GM21423 (cell line): ENCODE results near the gene MYL4.
"Not testable (repeated sequence)": the region's sequence is repeated elsewhere in the genome, so short reads cannot be mapped to it uniquely, and the experiment has no call there.

ENCODE experiments used
- ATAC-seq: cut with Tn5 transposase; IDR thresholded peaks from one replicate; pipeline ENCODE4 v1.9.1; 2021; ENCODE audit warnings: mild to moderate bottlenecking, moderate library complexity; ENCODE audit not compliant: unreplicated experiment

The MYL4 gene

DNA sequence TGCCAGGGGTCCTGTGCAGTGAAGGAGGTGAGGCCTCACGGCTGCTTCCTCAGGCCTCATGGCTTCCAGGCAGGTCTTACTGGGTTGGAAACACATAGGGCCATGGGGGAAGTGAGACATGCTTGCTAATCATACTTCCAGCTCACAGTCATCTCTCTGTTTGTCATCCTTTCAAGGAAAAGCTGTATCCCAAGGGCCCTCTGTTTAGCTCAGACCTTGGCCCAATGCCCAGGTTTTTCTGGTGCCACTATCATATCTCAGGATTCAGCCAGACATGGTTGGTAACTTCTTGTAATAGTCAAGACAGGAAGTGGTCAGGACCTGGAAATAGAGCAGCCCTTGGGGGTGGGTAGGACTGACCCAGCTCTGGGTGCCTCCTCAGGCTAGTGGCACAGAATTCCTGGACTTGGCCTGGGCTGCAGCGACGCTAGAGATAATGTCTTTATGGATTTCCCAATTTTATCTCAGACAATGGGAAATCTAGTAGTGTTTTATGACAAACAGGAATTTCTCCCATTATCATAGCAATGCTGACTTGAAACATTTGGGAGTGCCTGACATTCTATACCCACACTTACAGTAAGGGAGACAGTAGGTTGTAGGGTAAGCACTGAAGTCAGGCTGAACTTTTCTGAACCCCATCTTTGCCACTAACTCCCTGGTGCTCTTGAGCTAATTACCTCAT is 31.0 kb downstream of the MYL4 start:
- ATAC-seq = no peak

DNA sequence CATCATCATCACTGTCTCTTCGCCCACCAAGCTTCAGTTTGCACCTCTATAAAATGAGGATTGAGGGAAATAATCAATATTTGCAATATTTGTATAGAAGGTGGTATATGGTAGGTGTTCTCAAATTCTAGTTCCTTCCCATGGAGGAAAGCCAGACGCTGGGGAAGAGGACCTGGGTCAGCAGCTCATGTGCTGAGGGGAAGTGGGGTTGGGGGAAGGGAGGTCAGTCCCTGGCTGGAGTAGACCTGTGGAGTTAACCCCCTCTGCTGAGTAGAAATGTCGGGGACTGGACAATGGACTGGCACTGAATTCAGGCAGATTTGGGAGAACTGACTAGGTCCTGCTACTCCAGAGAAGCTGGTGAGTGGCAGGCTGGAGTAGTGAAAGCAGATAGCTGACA is 31.7 kb downstream of the MYL4 start:
- ATAC-seq = no peak

DNA sequence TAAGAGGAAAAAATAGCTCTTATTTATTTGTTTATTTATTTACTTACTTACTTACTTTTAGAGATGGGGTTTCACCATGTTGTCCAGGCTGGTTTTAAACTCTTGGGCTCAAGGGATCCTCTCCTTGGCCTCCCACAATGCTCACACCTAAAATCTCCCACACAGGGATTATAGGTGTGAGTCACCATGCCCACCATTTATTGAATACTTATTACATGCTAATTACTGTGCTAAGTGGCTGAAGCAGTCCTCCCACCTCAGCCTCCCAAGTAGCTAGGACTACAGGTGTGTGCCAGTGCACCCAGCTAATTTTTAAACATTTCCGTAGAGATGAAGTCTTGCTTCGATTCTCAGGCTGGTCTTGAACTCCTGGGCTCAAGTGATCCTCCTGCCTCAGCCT is 33.5 kb downstream of the MYL4 start:
- ATAC-seq = no peak

DNA sequence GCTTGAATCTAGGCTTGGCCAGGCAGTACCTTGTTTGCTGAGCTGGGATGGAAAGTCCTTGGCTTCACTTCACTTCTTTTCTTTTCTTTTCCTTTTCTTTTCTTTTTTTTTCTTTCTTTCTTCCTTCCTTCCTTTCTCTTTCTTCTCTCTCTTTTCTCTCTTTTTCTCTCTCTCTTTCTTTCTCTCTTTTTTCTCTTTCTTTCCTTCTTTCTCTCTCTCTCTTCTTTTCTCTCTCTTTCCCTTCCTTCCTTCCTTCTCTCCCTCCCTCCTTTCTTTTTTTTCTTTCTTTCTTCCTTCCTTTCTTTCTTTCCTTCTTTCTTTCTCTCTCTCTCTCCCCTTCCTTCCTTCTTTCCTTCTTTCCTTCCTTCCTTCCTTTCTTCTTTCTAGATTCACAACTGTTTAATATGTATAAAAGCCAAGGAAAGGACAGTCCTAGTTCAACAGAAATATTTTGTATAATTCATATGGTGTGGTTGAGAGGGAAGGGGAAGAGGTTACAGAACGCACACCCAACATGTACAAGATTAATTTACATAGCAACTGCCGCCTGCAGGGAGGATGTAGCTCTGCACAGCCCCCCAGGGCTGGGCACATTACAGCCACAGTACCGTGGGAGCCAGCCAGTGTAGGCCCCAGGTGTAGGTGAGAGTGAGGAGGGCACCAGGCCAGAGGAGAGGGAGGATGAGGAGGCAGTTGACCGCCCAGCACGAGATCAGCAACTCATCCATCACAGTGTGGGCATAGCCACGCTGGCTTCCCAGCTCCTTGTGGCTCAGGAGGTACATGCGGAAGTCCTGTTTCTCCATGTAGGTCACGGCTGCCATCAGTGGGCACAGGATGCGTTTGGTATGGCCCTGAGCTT is 34.8 kb downstream of the MYL4 start:
- no peak for ATAC-seq

DNA sequence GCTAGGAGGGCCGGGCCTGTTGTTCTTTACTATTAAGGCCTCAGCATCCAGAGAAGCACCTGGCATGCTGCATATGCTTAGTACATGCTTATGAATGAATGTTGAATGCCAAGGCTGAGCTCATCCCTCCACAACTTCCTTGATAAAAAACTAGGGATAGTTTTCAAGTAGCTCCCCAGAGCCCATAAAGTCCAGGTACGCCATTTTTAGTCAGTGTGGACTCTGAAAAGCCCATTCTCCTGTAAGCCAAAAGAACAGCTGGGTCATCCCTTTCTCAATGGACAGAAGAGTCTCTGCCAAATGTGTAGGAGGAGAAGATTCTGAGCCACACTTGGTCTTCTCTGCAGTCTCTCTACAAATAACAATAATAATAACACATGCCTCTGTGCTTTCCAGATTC is 35.5 kb downstream of the MYL4 start:
- no peak for ATAC-seq

DNA sequence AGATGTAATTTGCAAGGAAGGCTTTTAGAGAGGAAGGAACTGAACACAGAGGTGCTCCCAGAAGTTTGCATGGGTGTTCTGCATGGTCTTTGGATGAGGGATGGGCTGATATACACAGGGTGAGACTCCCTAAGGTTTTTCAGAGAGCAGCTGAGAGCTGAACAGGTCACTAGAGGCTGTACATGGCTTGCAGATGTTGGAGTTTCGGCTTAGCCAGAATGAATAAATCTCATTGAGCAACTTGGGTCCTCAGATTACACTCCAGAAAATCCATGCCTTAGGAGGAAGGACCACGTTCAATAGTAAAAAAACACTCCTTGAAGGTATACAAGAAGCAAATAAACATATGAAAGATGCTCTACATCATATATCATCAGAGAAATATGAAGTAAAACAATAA is 37.0 kb downstream of the MYL4 start:
- no peak for ATAC-seq

DNA sequence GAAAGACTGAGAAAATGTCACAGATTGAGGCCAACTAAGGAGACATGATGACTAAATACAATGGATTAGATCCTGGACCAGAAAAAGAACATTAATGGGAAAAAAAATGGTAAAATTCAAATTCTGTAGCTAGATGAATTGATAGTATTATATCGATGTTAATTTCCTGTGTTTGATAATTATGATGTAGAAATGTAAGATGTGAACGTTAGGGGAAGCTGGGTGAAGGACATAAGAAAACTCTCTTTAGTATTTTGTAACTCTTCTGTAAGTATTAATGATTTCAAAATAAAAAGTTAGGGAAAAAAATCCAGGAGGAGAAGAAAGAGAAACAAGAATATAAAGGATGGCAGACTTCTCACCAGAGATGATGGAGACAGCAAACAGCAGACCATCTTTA is 41.7 kb downstream of the MYL4 start:
- no peak for ATAC-seq

DNA sequence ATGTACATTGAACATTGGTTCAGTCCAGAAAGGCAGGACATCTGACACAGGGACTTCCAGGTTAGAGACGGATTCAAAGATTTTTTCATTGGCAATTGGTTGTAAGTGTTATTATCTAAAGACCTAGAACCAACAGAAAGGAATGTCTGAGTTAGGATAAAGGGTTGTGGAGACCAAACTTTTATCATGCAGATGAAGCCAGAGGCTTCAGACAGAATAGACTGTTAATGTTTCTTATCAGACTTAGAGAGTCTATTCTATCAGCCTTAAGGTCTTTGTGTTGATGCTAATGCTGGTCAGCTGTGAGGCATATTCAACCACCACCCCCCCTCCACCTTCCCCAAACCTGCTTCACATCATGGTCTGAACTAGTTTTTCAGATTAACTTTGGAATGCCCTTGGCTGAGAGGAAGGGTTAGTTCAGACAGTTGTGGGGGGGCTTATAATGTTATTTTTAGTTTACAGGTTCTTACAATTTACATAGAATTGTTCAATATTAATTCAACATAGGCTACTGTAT is 42.3 kb downstream of the MYL4 start:
- ATAC-seq = no peak

DNA sequence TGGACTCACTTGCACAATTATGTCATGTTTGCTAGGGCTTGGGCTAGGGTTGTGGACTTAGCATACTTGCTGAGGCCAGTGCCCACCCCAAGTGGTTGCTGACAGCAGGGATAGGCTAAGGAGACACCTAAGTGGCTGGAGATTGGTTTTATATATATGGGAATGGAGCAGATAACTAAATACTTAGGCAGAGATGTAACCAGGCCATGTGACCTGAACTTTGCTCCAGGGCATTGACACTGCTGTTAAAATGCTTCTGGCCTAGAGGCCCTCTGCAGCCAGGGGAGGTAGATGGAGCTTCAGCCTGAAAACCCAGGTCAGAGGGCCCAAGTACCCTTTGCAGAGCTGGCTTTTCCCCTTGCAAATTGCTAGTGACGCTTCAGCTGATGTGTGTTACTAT is 43.1 kb downstream of the MYL4 start:
- ATAC-seq = no peak

DNA sequence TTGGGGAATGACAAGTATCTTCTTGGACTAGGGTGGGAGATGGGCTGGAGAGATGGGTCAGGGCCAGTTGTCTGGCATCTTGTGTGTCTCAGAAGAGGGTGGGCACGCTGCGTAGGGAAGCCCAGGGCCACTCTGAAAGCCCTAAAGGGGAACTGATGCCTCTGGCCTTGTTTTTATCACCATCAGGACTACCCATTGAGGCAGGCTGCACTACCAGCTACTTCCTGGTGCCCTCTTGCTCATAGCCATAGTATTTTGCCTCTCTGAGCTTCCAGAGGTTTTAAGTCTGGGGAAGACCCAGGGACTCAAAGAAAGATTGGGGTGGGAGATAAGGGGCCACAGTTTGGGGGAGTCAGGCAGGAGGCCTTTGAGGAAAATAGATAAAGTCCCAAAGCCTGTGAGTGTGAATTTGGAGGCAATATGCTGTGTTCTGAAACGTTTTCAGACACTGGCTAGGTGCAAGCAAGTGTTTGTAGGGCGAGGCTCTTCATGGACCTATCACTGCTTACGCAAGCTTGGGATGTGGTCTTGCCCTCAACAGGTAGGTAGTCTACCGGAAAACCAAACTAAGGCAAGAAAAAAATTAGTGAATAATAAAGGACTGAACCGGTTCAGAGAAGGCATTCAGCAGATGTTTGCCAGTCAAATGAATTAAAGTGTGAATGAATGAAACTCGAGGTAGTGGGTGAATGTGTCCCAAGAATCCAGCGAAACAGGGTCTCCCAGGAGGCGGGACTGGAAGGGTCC is 43.8 kb downstream of the MYL4 start:
- ATAC-seq = no peak

DNA sequence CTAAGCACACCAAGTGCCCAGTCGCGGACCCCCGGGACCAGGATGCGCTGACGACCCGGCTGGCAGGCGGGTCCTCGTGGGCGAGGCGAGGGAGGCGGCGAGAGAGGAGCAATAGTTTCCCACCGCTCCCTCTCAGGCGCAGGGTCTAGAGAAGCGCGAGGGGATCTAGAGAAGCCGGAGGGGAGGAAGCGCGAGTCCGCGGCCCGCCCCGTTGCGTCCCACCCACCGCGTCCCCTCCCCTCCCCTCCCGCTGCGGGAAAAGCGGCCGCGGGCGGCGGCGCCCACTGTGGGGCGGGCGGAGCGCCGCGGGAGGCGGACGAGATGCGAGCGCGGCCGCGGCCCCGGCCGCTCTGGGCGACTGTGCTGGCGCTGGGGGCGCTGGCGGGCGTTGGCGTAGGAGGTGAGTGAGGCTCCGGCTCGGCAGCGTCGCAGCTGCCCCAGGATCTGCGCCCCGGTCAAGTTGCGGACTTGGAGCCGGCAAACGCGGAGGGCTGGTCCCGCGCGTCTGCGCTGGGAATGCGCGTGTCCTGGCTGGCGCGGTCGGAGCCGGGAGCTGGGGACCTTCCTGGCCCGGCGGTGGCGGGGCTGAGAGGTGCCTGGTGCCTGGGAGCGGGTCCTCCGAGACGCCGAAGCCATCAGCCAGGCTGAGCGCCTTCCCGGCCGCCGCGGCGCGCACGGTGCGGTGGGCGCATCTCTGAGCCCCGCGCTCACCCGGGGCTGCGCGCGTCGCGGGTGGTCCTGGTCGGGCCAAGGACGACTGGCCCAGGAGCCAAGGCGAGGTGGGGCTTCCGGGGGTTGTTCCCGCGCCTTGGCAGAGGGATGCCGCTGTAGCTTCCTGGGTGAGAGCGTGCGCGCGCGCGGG is 44.6 kb downstream of the MYL4 start, which contains the start of gene ITGB3:
Gene ITGB3 (plus strand): TSS at position 287 of the 862 bp plus-strand sequence. CDS start 35 bp downstream, at position 322.
- ATAC-seq = peak; percentile 72

DNA sequence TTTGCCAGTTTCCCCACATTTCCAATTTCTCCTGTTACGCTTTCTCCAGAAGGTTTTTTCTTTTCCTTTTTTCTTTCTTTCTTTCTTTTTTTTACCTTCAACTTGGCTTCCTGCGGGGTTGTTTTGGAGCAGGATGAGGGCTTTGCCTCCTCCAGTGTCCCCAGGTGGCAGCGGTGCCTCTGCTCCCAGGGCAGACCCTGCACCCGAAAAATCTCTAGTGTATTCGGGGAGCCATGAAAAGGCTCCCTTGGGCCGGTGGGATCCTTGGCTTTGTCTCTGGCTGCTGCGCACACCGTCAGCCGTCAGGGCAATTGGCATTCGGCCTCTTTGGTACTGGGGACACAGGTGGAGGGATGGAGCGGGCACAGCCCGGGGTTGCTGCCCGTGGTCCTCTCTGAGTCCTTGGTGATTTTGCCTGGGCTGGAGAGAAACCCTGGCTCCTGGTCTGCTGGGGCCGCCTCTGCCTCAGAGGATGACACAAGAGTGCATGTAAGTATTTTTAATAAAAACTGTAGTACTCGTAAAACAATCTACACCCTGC is 45.3 kb downstream of the MYL4 start:
- ATAC-seq = no peak

DNA sequence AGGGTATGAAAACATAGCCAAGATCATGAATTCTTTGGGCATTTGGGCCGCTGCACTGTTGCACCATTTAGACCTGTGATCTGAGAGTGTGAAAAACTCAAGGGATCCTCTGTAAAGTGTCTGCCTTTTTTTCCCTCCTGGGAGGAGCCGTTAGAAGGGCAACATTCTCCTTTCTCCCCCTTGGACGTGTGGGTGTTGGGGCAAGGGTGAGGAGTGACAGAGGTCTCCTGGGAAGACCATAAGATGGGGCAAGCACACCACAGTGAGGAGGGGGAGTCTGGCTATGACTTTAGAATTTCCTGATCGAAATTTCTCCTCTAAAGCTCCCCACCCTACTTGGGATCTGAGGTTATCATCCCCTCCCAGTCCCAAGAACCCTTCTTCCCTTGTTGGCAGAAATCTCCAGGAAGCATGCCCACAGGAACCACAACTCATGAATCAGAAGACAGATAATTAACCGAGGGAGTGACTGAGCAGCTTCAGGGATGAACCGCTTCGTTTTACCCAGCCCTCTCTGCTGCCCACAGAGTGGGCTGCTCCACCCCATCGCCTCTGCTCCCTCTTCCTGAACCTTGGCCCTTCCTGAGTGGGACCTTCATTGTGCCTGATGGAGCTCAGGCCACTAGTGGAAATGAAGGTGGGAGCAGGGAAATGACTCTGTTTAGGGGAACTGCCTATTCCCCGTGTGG is 48.6 kb downstream of the MYL4 start:
- no peak for ATAC-seq

DNA sequence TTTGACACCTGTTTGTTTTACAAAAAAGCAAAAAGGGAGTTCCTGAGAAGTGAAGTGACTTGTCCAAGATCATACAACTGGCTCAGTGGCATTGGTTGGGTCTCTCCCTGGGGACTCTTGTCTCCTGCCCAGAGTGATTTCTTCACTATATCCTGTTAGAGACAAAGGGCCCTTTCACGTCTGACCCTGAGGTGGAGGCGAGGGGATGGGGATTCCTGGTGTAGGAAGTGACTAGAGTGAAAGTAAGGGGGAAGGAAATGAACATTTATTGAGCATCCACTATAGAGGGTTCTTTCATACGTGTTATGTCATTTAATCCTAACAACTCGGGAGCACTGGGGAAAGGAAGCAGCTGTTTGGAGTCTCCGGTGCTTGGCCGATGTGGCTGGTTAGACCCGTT is 53.4 kb downstream of the MYL4 start:
- ATAC-seq = no peak

DNA sequence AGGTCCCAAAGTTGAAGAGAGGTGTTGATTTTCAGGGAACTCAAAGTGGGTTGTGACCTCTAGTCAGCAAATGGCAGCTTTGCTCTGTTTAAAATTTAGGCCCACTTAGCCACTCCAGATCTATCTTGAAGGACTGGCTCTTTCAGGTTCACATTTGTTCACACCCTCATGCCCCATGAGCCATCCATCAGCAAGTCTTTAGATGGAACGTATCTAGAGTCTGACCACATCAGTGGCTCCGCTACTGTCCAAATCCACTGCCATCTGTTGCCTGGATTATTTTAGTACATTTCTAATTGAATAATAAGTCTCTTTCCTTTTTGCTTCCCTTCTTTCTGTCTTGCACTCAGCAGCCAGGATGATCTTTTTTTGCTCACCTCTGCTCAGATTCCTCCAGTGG is 55.0 kb downstream of the MYL4 start:
- no peak for ATAC-seq

DNA sequence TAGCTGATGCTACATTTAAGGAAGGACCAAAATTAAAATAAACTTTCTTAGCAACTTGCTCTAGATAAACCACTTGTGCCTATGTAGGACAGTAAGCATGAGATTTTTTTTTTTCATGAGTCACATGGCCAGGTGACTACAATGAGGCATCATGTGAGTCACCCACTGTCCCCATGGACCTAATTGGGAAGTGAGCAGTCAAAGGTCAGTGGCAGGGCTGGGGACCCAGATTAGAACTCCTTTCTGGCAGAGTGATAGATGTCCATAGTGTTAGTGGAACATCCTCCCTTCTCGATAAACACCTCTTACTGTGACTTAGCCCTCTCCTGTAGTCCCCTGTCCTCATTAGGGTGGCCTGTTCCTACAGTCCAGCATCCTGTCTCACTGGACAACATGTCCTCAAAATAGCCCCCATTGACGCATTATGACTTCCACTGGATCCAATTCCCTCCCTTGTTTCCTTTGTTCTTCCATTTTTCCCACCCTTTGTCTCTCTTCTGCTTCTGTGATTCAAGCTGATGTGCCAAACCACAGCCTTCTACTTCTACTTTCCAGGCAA is 56.9 kb downstream of the MYL4 start:
- no peak for ATAC-seq

DNA sequence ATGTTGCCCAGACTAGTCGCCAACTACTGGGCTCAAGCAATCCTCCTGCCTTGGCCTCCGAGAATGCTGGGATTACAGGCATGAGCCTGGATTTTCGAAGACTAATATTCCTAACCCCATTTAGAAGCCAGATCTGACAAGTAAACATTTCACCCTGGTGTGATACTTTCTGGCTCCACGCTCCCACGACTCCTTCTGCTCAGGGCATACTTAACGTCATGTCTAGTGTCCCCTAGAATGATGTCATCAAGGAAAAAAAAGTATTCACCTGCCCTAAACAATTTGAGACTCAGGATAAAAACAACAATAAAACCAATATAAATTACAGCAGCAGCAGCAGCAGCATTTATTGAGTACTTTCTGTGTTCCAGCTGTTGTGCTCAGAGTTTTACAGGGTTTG is 57.6 kb downstream of the MYL4 start:
- ATAC-seq = no peak

DNA sequence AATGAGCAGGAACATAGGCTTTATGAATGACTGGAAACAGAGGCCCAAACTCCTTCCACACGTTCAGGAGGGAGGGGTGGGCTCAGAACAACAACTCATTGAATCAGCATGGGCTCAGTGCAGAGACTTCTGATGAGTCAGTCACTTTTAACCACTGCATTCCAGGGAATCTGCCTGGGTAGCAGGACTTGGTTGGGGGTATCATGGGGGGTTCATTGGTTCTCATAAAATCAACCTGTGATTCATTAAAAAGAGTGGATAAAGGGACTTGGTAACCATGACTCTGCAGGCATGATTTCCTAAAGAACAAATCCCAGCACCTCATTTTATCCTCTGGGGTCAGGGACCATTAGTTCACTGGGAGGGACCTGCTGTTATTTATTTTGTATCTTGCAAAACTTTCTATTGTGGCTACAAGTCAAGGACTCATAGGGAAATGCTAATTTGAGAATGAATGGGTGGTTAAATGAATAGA is 58.2 kb downstream of the MYL4 start:
- ATAC-seq = no peak

DNA sequence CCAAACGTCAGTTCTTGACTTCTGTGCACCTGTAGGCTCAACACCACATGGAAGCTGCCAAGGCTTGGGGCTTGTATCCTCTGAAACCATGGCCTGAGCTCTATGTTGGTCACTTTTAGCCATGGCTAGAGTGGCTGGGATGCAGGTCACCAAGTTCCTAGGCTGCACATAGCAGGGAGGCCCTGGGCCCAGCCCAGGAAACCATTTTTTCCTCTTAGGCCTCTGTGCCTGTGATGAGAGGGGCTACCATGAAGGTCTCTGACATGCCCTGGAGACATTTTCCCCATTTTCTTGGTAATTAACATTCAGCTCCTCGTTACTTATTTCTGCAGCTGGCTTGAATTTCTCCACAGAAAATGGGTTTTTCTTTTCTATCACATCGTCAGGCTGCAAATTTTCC is 59.8 kb downstream of the MYL4 start:
- ATAC-seq = not testable (repeated sequence)
